ENCODE measurements around the gene CACNA1D. TPM values are rescaled to one million over a fixed set of nuclear protein-coding genes. Genes with fewer than 3 reads are reported as not detected.

CACNA1D gene
- total and polyA plus RNA-seq, 9 of the 15 experiments (the other 6 are each of a cell fraction or from before 2014, with no cell fraction given) = 0.29 TPM; not detected in 8

- intact Hi-C loops (cut with micrococcal nuclease) = loop anchor here (10.0 kb wide), 1 partner anchor 249 kb away; no protein-coding TSS in a partner anchor
- no peak overlapping the region for H2AFZ ChIP-seq (ENCODE audit: low read depth, low read length)
- no peak for FAIRE-seq
- no peak for ATAC-seq
- no TSS peak for BruUV-seq (replicated peaks)
- POLR2A ChIA-PET = no interaction called here
- TF ChIP-seq DACH1 (IDR thresholded peaks at IDR 0.05; ENCODE audit: partially characterized antibody) (no peak), ZNF511 (CRISPR knock-in tag; IDR thresholded peaks at IDR 0.05) (no peak), FOXM1 (IDR thresholded peaks at IDR 0.05; ENCODE audit: low read depth) (no peak), FOXM1 (CRISPR knock-in tag; IDR thresholded peaks at IDR 0.05; ENCODE audit: low read depth) (no peak), NFATC3 (IDR thresholded peaks at IDR 0.05) (no peak), E2F3 (CRISPR knock-in tag; IDR thresholded peaks at IDR 0.05) (no peak), CHD4 (IDR thresholded peaks at IDR 0.05; ENCODE audit: insufficient read depth, insufficient replicate concordance, low read depth, low read length, poor library complexity, severe bottlenecking) (no peak), ZNF224 (CRISPR knock-in tag; IDR thresholded peaks at IDR 0.05) (no peak), MEIS2 (IDR thresholded peaks at IDR 0.05; ENCODE audit: partially characterized antibody) (no peak), CTCFL (IDR thresholded peaks at IDR 0.05; ENCODE audit: borderline replicate concordance, insufficient read depth, low read depth, low read length, poor library complexity, severe bottlenecking) (no peak)
- no peaks in the 10 kb centered on the region for H3K9me1 ChIP-seq (ENCODE audit: control insufficient read depth, insufficient read depth, low read length)
- H3K9me3 ChIP-seq (replicated peaks; ENCODE audit: control insufficient read depth, insufficient read depth, low read depth, low read length) = no peaks in the 10 kb centered on the region
- no peak overlapping the region for H3K9ac ChIP-seq (ENCODE audit: insufficient read depth in 1 of 2, low read depth in 2 of 2, low read length in 2 of 2)
- WGBS (ENCODE audit: insufficient coverage, low coverage, missing lambda C conversion rate) = 0% methylated on average over 2 of the region's 11 CpGs
- no peak overlapping the region for H3K4me2 ChIP-seq (ENCODE audit: insufficient read depth, low read length)
- H4K20me1 ChIP-seq (replicated peaks; ENCODE audit: control insufficient read depth, insufficient read depth, low read length) = no peaks in the 10 kb centered on the region
- H3K4me1 ChIP-seq (replicated peaks in 1 of 2; ENCODE audit: control insufficient read depth in 2 of 2, insufficient read depth in 2 of 2, low read length in 2 of 2) = no peaks in the 10 kb centered on the region
- no peaks in the 10 kb centered on the region for H3K36me3 ChIP-seq (ENCODE audit: control insufficient read depth, insufficient read depth, low read length)
- no peaks in the 10 kb centered on the region for H3K79me2 ChIP-seq (ENCODE audit: control insufficient read depth, insufficient read depth, low read length)
- no peak overlapping the region for H3K4me3 ChIP-seq
- in situ Hi-C loops (cut with MboI) = no loop called here
- DNase-seq (ENCODE audit: extremely low read depth in 1 of 4, low spot score in 3 of 4) = no peak
- peaks cover 0 to 9% of the 10 kb centered on the region in 2 experiments; a peak in 3 of 5 replicates for H3K27me3 ChIP-seq (ENCODE audit: control insufficient read depth in 2 of 2, insufficient read depth in 2 of 2, low read length in 2 of 2)
- no peak overlapping the region for H3K27ac ChIP-seq (ENCODE audit: extremely low read depth, low read depth, low read length)
- CTCF ChIA-PET (ENCODE audit: low intra/inter-chr PET ratio) = no interaction called here
These were observed 181.5 kb downstream of the CACNA1D start for GRCh38 chr3:53675942-53676341.

All from K562 (cell line).